GM20000 (cell line): ENCODE results near the gene GABRB1.

ENCODE experiments used
- DNase-seq: peaks from one replicate; pipeline ENCODE4 v3.0.0; 2012; ENCODE audit warnings: low spot score
- CTCF ChIP-seq: IDR thresholded peaks from 2 replicates; pipeline ENCODE4 v1.5.1; 2012; ENCODE audit warnings: mild to moderate bottlenecking, control low read depth; ENCODE audit errors: extremely low read depth, missing control alignments

The GABRB1 gene

DNA sequence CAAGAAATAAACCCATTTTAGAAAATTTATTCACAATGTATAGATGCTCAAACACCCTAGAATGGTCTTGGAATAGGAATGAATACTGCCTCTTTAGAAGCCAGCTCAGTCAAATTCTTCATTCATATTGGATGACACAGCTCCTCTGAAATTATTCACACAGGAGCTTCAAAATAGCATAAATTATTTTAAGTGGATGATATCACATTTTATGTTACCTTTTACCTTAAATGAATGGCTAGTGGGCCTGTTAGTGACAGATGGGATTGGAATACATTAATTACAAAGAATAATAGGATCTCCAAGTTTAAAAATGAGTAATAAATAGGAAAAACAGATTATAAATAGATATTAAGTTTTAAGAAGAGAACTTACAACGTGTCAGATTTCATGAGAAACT, 184.4 kb downstream of the GABRB1 start:
- TF ChIP-seq CTCF, result no peak
- DNase-seq, result no peak

DNA sequence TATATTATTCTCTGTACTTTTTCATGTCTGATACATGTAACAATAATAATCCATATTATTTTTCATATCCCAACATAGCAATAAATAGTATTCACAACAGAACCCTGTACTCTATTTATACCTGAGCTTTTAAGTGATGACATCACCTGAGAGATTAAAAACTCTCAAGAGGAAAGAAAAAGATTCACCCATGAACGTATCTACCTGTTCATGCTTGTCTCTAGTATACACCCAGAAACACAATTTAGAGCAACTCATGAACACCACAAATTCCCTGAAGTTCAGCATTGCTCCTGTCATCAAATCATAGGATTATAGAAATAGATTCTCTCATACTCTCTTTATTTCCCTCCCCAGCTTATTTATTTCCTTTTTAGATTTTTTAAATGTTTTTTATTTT, 185.9 kb downstream of the GABRB1 start:
- DNase-seq, result no peak
- no peak for TF ChIP-seq CTCF

DNA sequence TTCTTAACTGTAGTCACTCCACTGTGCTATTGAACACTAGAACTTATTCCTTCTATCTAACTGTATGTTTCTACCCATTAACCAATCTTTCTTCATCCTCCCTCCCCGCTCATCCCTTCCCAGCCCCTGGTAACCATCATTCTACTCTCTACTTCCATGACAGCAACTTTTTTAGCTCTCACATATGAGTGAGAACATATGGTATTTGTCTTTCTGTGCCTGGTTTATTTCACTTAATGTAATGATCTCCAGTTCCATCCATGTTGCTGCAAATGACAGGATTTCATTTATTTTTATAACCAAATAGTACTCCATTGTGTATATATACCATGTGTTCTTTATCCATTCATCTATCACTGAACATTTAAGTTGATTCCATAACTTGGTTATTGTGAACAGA, 186.5 kb downstream of the GABRB1 start:
- no peak for DNase-seq
- TF ChIP-seq CTCF, result no peak

GRCh38 chr4:47218631-47219030, 187.3 kb downstream of the GABRB1 start:
- no peak for DNase-seq
- TF ChIP-seq CTCF, result no peak

DNA sequence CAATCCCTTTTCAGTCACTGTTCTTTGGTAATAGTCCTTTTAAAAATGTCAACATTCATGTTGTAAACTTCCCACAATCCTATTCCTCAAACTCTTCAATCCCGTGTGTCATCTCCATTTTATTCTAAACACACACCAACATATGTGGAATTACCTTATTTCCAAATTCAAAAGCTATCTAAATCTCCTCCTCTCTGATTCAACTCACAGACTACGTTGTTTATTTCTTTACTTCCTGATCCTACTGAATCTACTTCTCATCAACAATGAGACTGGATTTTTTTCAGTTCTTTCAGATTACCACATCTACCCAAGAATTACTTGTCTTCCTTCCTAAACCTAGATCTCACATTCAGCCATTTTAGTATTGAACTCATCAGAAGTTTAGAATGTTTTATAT, 188.2 kb downstream of the GABRB1 start:
- no peak for TF ChIP-seq CTCF
- DNase-seq, result no peak

GRCh38 chr4:47221721-47222120, 190.4 kb downstream of the GABRB1 start:
- no peak for DNase-seq

GRCh38 chr4:47222276-47222675, 190.9 kb downstream of the GABRB1 start:
- no peak for DNase-seq
- TF ChIP-seq CTCF, result no peak

More at GRCh38 chr4:47221721-47222120, 190.4 kb downstream of the GABRB1 start:
- no peak for TF ChIP-seq CTCF
